AG09319 (cell line): Measurements from ENCODE around the gene BCL2L13.
"Not testable (repeated sequence)": the region's sequence is repeated elsewhere in the genome, so short reads cannot be mapped to it uniquely, and the experiment has no call there.

Experiments used
- DNase-seq: peaks from one replicate; pipeline ENCODE4 v3.0.0-alpha.2; 2010; ENCODE audit warnings: low read depth; ENCODE audit errors: extremely low read depth
- CTCF ChIP-seq: IDR thresholded peaks from 2 replicates; pipeline ENCODE4 v1.5.1; 2011; ENCODE audit warnings: low read depth, mild to moderate bottlenecking, inconsistent platforms, low read length, moderate library complexity

The BCL2L13 gene

GRCh38 chr22:17695986-17696385 is 57.4 kb downstream of the BCL2L13 start:
- no peak for TF ChIP-seq CTCF
- no peak for DNase-seq

- DNase-seq = not testable (repeated sequence)
Observed at GRCh38 chr22:17697196-17697595, 58.6 kb downstream of the BCL2L13 start.

- DNase-seq = not testable (repeated sequence)
Observed at GRCh38 chr22:17698276-17698675, 59.7 kb downstream of the BCL2L13 start.

- DNase-seq = no peak
- no peak for TF ChIP-seq CTCF
Observed at GRCh38 chr22:17698948-17699347, 60.4 kb downstream of the BCL2L13 start.

- no peak for DNase-seq
- no peak for TF ChIP-seq CTCF
Observed at GRCh38 chr22:17699696-17700340, 61.3 kb downstream of the BCL2L13 start.

- no peak for DNase-seq
- no peak for TF ChIP-seq CTCF
Observed at GRCh38 chr22:17700778-17701177, 62.2 kb downstream of the BCL2L13 start.

GRCh38 chr22:17703811-17704210 is 65.3 kb downstream of the BCL2L13 start:
- TF ChIP-seq CTCF = no peak
- DNase-seq = no peak

- TF ChIP-seq CTCF = no peak
- no peak for DNase-seq
Observed at GRCh38 chr22:17705546-17705945, 67.0 kb downstream of the BCL2L13 start.
